Measurements from ENCODE around the gene HSP90AA1. TPM values are rescaled to one million over a fixed set of nuclear protein-coding genes. Genes with fewer than 3 reads are reported as not detected.

Gene HSP90AA1
- total RNA-seq, 1 donor from 2014 or later: 277 TPM

DNA sequence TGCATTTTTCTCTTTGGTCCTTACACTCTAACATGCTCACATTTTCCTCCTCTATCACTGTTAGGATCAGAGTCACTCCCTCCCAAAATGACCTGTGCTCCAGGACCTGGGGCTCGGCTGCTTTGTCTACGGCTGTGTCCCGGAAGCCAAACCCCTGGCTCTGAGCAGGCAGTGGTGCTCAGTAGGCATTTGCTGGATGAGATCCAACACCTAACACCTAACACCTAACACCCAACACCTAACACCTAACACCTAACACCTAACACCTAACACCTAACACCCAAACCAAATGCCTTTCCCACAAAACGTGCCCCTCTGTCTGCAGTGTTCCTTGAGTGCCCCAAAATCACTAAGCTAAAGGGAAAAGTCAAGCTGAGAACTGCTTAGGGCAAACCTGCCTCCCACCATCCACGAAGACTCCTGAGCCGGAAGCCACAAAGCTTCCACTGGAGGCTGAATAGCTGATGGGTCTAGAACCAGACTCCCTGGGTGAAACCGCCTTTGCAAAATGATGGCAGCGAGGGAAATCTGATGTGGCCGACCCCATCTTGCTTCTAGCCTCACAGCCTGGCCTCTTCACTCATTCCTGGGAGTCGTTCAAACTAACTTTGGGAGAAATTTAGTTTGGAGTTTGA lies 29.2 kb downstream of the HSP90AA1 start:
- TF ChIP-seq CTCF (IDR thresholded peaks at IDR 0.05) (no peak), POLR2A (IDR thresholded peaks at IDR 0.05) (no peak), POLR2AphosphoS5 (IDR thresholded peaks at IDR 0.05; ENCODE audit: insufficient read depth in 1 of 2, low read depth in 1 of 2) (no peak)
- H3K4me1 ChIP-seq: peaks cover 7% of the 10 kb centered on the region
- H3K4me3 ChIP-seq: no peak overlapping the region
- H3K27ac ChIP-seq: no peak overlapping the region
- intact Hi-C loops (cut with DNase I): no loop called here
- H3K9me3 ChIP-seq: no peaks in the 10 kb centered on the region
- H3K36me3 ChIP-seq: peaks cover 0 to 4% of the 10 kb centered on the region in 2 donors
- no peak for DNase-seq (ENCODE audit: extremely low spot score in 2 of 2)
- no peaks in the 10 kb centered on the region for H3K27me3 ChIP-seq

- H3K27ac ChIP-seq: no peak overlapping the region
- H3K4me1 ChIP-seq: peaks cover 7% of the 10 kb centered on the region
- H3K36me3 ChIP-seq: peaks cover 0 to 12% of the 10 kb centered on the region in 2 donors
- H3K9me3 ChIP-seq: no peaks in the 10 kb centered on the region
- H3K4me3 ChIP-seq: no peak overlapping the region
- intact Hi-C loops (cut with DNase I): no loop called here
- TF ChIP-seq CTCF (IDR thresholded peaks at IDR 0.05): no peak
- TF ChIP-seq POLR2AphosphoS5 (IDR thresholded peaks at IDR 0.05; ENCODE audit: insufficient read depth in 1 of 2, low read depth in 1 of 2): no peak
- TF ChIP-seq POLR2A (IDR thresholded peaks at IDR 0.05): no peak
- DNase-seq (ENCODE audit: extremely low spot score in 2 of 2): no peak
- H3K27me3 ChIP-seq: no peaks in the 10 kb centered on the region
Measured at GRCh38 chr14:102056694-102057442, 30.0 kb downstream of the HSP90AA1 start.

GRCh38 chr14:102055181-102055901 lies 31.5 kb downstream of the HSP90AA1 start:
- Histone ChIP-seq H3K9me3 (no peaks in the 10 kb centered on the region), H3K36me3 (peaks cover 0 to 24% of the 10 kb centered on the region in 2 donors), H3K4me1 (peaks cover 7% of the 10 kb centered on the region), H3K27ac (no peak overlapping the region), H3K4me3 (no peak overlapping the region), H3K27me3 (no peaks in the 10 kb centered on the region)
- DNase-seq (ENCODE audit: extremely low spot score in 2 of 2): no peak
- intact Hi-C loops (cut with DNase I): no loop called here
- no peak for TF ChIP-seq POLR2A (IDR thresholded peaks at IDR 0.05)
- TF ChIP-seq CTCF (IDR thresholded peaks at IDR 0.05): no peak
- no peak for TF ChIP-seq POLR2AphosphoS5 (IDR thresholded peaks at IDR 0.05; ENCODE audit: insufficient read depth in 1 of 2, low read depth in 1 of 2)

DNA sequence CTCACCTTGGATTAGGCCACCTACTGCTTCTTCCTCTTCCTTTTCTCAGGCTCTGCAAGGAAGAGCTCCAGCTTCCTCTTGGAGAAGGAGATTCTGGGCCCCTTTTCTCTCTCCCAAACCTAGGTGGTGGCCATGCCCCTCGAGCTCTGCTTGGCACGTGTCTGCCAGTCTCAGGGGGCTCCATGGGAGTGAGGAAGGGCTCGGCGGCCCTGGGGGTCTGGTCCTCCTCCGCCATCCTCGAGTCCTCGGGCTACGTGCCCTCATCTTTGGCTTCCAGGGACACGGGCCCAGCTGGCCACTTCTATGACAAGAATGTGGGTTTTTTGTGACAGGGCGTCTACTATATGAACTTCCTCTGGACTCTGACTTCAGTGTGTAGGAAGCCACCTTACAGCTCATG lies 34.3 kb downstream of the HSP90AA1 start:
- no peak for DNase-seq (ENCODE audit: extremely low spot score in 2 of 2)
- Histone ChIP-seq H3K9me3 (no peaks in the 10 kb centered on the region), H3K27me3 (no peaks in the 10 kb centered on the region), H3K4me3 (no peak overlapping the region), H3K4me1 (peaks cover 7% of the 10 kb centered on the region), H3K27ac (no peak overlapping the region), H3K36me3 (peaks cover 4 to 52% of the 10 kb centered on the region in 2 donors)
- intact Hi-C loops (cut with DNase I): no loop called here
- TF ChIP-seq CTCF (IDR thresholded peaks at IDR 0.05) (no peak), POLR2A (IDR thresholded peaks at IDR 0.05) (no peak), POLR2AphosphoS5 (IDR thresholded peaks at IDR 0.05; ENCODE audit: insufficient read depth in 1 of 2, low read depth in 1 of 2) (no peak)
